Stimulated activated naive B cell treated with anti-CD40 and anti-IgM and Interleukin-4, amounts not matched to agents 10 μg/mL and 1 μg/mL and 100 μg/mL, for 72 hours (primary cell): ENCODE results near the gene FNDC3B.
A peak's percentile ranks its signal among the peaks of the same experiment; 100 is the strongest.

Experiments used
- ATAC-seq, 2 donors: fragments of 150-1000 bp; cut with Tn5 transposase; replicated peaks; 2 replicates each; pipeline ENCODE4 v1.10.0; 2021; ENCODE audit warnings: moderate library complexity in 1 of 2
- DNase-seq: peaks from one replicate; pipeline ENCODE4 v3.0.0; 2021
- H3K27ac Mint-ChIP-seq: one replicate; pipeline ENCODE4 v1.8.0; 2022; ENCODE audit warnings: mild to moderate bottlenecking, mixed read lengths
- H3K27me3 Mint-ChIP-seq, 2 donors: one replicate each; pipeline ENCODE4 v1.8.0; 2022; ENCODE audit warnings: mixed read lengths in 2 of 2
- H3K36me3 Mint-ChIP-seq, 2 donors: one replicate each; pipeline ENCODE4 v1.8.0; 2022; ENCODE audit warnings: mixed read lengths in 2 of 2, mild to moderate bottlenecking in 1 of 2
- H3K4me1 Mint-ChIP-seq, 2 donors: one replicate each; pipeline ENCODE4 v1.8.0; 2022; ENCODE audit warnings: mixed read lengths in 2 of 2, mild to moderate bottlenecking in 1 of 2
- H3K4me3 Mint-ChIP-seq, 2 donors: one replicate each; pipeline ENCODE4 v1.8.0; 2022; ENCODE audit warnings: mild to moderate bottlenecking in 2 of 2, mixed read lengths in 2 of 2, moderate library complexity in 1 of 2
- H3K9me3 Mint-ChIP-seq, 2 donors: one replicate each; pipeline ENCODE4 v1.8.0; 2022; ENCODE audit warnings: mixed read lengths in 2 of 2, mild to moderate bottlenecking in 1 of 2

Gene FNDC3B

DNA sequence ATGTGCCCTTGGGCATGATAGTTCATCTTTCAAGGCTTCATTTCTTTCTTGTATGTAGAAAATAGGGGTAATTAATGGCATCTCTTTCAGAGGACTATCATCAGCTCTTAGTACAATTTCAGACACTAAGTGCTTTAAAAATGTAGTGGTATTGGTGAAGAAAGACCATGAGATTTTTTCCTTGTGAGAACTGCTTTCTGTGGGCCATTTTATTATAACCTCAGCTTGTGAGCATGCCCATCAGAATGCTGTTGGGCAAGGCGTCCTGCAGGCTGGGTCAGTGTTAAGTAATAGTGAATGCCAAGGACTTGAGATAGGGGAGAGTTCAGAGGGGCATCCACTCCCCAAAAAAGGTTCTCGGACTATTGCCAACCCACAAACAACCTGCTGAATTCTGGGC is 221.0 kb downstream of the FNDC3B start:
- H3K9me3 Mint-ChIP-seq: peaks cover 0 to 2% of the 10 kb centered on the region in 2 donors
- peaks cover 13 to 24% of the 10 kb centered on the region in 2 donors for H3K36me3 Mint-ChIP-seq
- no peaks in the 10 kb centered on the region for H3K4me1 Mint-ChIP-seq
- no peaks in the 10 kb centered on the region for H3K27me3 Mint-ChIP-seq
- DNase-seq: no peak
- H3K4me3 Mint-ChIP-seq: no peak overlapping the region
- no peak overlapping the region for H3K27ac Mint-ChIP-seq
- ATAC-seq: no peak

DNA sequence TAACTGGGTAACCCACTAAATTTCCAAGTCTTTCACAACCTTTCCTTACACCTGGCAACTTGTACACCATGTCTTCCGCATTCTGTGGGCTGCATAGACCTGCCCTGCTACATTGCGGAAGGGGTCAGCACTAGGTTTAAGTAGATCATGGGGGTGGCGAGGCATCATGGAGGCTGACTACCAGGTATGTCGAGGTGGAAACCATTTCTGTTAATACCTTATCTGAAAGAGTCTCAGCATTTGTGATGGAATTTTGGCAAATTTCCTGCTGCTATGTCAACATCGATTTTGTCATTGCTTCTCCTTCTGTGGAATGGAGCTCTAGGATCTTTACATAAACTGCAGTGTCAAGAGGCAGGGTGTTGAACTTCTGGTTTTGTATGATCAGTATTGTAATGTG is 221.7 kb downstream of the FNDC3B start:
- ATAC-seq: no peak
- peaks cover 0 to 2% of the 10 kb centered on the region in 2 donors for H3K9me3 Mint-ChIP-seq
- no peak for DNase-seq
- H3K27me3 Mint-ChIP-seq: no peaks in the 10 kb centered on the region
- peaks cover 10 to 20% of the 10 kb centered on the region in 2 donors for H3K36me3 Mint-ChIP-seq
- no peak overlapping the region for H3K27ac Mint-ChIP-seq
- no peak overlapping the region for H3K4me3 Mint-ChIP-seq
- no peaks in the 10 kb centered on the region for H3K4me1 Mint-ChIP-seq

DNA sequence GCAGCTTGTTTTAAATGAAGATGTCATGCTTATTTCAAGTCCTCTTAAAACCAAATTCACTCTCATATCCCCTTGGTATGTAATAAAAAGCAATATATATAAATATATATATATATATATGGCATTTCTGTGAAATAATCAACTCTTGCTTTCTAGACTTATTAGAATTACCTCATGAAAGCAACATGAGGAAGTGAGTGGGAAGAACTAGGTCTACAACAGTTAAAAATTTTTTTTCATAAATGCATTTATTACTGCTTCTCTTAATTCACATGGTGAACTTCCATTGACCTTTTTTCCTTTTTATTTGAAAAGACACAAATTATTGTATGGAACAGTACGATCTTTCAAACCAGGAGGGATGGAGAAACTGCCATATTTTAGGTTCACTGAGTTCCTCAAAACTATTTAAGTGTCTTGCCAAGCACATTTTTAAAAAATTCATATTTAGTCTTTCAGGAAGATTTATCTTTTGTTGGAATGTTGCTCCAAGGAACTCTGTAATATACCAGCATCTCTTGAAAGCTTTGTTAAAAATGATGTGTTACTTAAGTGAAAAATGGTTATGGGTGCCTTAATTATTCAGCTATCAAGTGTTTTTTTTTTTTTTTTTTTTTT is 223.7 kb downstream of the FNDC3B start:
- Mint-ChIP-seq H3K27ac (no peak overlapping the region), H3K27me3 (no peaks in the 10 kb centered on the region), H3K36me3 (peaks cover 9 to 17% of the 10 kb centered on the region in 2 donors), H3K4me1 (no peaks in the 10 kb centered on the region), H3K4me3 (no peak overlapping the region), H3K9me3 (peaks cover 0 to 2% of the 10 kb centered on the region in 2 donors)
- no peak for DNase-seq
- ATAC-seq: no peak

DNA sequence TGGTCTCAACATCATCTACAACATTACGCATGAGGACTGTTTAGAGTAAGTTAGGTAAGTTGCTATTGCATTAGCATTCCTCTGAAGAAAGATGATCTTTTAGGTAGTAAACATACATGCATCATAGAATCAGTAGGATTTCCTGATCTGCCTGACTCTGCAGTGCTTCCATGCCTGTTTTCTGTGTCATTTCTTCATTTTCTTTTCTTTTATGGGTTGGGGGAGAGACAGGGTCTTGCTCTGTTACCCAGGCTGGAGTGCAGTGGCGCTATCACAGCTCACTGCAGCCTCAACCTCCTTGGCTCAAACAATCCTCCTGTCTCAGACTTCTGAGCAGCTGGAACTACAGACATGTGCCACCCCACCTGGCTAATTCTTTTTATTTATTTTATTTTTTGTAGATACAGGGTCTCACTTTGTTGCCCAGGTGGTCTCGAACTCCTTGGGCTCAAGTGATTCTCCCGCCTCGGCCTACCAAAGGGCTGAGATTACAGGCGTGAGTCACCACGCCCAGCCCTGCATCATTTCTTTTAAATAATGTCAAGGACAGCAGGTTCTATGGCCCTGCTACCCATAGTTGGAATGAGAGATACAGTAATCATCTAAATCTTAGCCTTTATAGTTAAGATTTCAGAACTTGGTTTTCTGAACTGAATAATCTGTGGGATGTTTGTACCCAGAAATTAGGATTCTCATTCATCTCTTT is 224.6 kb downstream of the FNDC3B start:
- ATAC-seq (no peak), DNase-seq (no peak)
- H3K36me3 Mint-ChIP-seq: peaks cover 9 to 20% of the 10 kb centered on the region in 2 donors
- H3K4me1 Mint-ChIP-seq: no peaks in the 10 kb centered on the region
- no peak overlapping the region for H3K27ac Mint-ChIP-seq
- H3K4me3 Mint-ChIP-seq: no peak overlapping the region
- no peaks in the 10 kb centered on the region for H3K27me3 Mint-ChIP-seq
- peaks cover 0 to 2% of the 10 kb centered on the region in 2 donors for H3K9me3 Mint-ChIP-seq

GRCh38 chr3:172266103-172266502 is 226.7 kb downstream of the FNDC3B start:
- H3K4me3 Mint-ChIP-seq: no peak overlapping the region
- H3K4me1 Mint-ChIP-seq: peaks cover 8 to 12% of the 10 kb centered on the region in 2 donors
- peaks cover 2 to 4% of the 10 kb centered on the region in 2 donors for H3K9me3 Mint-ChIP-seq
- DNase-seq (no peak), ATAC-seq (no peak)
- no peak overlapping the region for H3K27ac Mint-ChIP-seq
- peaks cover 9 to 21% of the 10 kb centered on the region in 2 donors for H3K36me3 Mint-ChIP-seq
- H3K27me3 Mint-ChIP-seq: no peaks in the 10 kb centered on the region

DNA sequence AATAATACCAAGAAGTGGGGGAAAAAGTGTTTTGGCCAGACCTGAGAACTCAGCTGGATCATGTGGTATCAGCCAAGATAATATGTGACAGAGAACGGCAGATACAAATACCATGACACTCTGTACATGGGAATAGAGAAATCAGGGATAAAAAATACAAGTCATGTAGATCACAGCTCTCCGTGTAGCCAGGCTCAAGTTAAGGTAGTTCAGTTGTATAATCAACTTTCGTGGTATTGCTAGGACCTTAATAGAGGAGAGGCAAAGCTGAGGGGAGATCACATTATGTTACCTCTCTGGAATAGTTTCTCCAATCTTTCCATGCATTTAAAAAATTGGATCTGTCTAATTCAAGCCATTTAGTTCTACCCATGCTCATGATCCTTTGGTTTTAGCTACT is 229.0 kb downstream of the FNDC3B start:
- ATAC-seq: no peak
- Mint-ChIP-seq H3K27ac (no peak overlapping the region), H3K9me3 (peaks cover 0 to 4% of the 10 kb centered on the region in 2 donors), H3K27me3 (no peaks in the 10 kb centered on the region), H3K4me3 (no peak overlapping the region), H3K36me3 (peaks cover 5 to 16% of the 10 kb centered on the region in 2 donors), H3K4me1 (peaks cover 19 to 27% of the 10 kb centered on the region in 2 donors)
- no peak for DNase-seq

DNA sequence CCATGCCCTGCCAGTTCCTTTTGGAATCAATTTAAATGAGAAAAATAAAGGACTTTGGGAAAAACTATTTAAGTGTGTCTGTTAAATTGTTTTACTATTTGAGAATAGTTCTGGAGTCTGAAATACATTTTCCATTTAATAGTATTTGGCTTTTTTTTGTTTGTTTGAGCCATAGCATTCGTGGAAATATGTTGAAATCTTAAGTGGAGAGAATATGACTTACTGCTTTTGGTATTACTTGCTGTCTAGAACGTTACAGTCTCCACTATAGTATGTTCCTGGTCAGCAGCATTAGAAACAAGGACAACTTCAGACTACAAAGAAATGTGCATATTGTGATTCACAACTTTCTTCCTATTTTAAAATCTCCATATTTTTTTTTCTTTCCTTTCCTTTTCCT is 229.5 kb downstream of the FNDC3B start:
- DNase-seq (no peak), ATAC-seq (no peak)

GRCh38 chr3:172270557-172271166 is 231.3 kb downstream of the FNDC3B start:
- peaks cover 10 to 22% of the 10 kb centered on the region in 2 donors for H3K36me3 Mint-ChIP-seq
- H3K27ac Mint-ChIP-seq: no peak overlapping the region
- ATAC-seq (peak; percentile 99), DNase-seq (peak; percentile 9)
- H3K4me3 Mint-ChIP-seq: no peak overlapping the region
- H3K27me3 Mint-ChIP-seq: no peaks in the 10 kb centered on the region
- H3K9me3 Mint-ChIP-seq: peaks cover 0 to 4% of the 10 kb centered on the region in 2 donors
- peaks cover 21 to 27% of the 10 kb centered on the region in 2 donors for H3K4me1 Mint-ChIP-seq

More for the DNA sequence above, 229.5 kb downstream of the FNDC3B start:
- H3K27me3 Mint-ChIP-seq: no peaks in the 10 kb centered on the region
- no peak overlapping the region for H3K4me3 Mint-ChIP-seq
- peaks cover 19 to 27% of the 10 kb centered on the region in 2 donors for H3K4me1 Mint-ChIP-seq
- H3K27ac Mint-ChIP-seq: no peak overlapping the region
- H3K36me3 Mint-ChIP-seq: peaks cover 5 to 16% of the 10 kb centered on the region in 2 donors
- peaks cover 0 to 4% of the 10 kb centered on the region in 2 donors for H3K9me3 Mint-ChIP-seq

- Mint-ChIP-seq H3K36me3 (peaks cover 10 to 21% of the 10 kb centered on the region in 2 donors), H3K27me3 (no peaks in the 10 kb centered on the region), H3K4me1 (peaks cover 21 to 27% of the 10 kb centered on the region in 2 donors), H3K27ac (no peak overlapping the region), H3K4me3 (no peak overlapping the region), H3K9me3 (peaks cover 0 to 4% of the 10 kb centered on the region in 2 donors)
- no peak for DNase-seq
- no peak for ATAC-seq
These were observed 232.1 kb downstream of the FNDC3B start for GRCh38 chr3:172271386-172271976.

GRCh38 chr3:172272698-172273097 is 233.3 kb downstream of the FNDC3B start:
- no peak for DNase-seq
- peaks cover 21 to 27% of the 10 kb centered on the region in 2 donors for H3K4me1 Mint-ChIP-seq
- H3K27ac Mint-ChIP-seq: no peak overlapping the region
- H3K4me3 Mint-ChIP-seq: no peak overlapping the region
- ATAC-seq: no peak
- peaks cover 6 to 14% of the 10 kb centered on the region in 2 donors for H3K36me3 Mint-ChIP-seq
- peaks cover 0 to 4% of the 10 kb centered on the region in 2 donors for H3K9me3 Mint-ChIP-seq
- H3K27me3 Mint-ChIP-seq: no peaks in the 10 kb centered on the region

GRCh38 chr3:172273378-172273777 is 234.0 kb downstream of the FNDC3B start:
- Mint-ChIP-seq H3K4me1 (peaks cover 21 to 27% of the 10 kb centered on the region in 2 donors), H3K4me3 (no peak overlapping the region), H3K9me3 (peaks cover 0 to 4% of the 10 kb centered on the region in 2 donors), H3K36me3 (peaks cover 6 to 11% of the 10 kb centered on the region in 2 donors), H3K27ac (peak overlapping the region; percentile 69), H3K27me3 (no peaks in the 10 kb centered on the region)
- ATAC-seq (no peak), DNase-seq (no peak)

GRCh38 chr3:172274906-172275305 is 235.5 kb downstream of the FNDC3B start:
- DNase-seq (no peak), ATAC-seq (no peak)
- Mint-ChIP-seq H3K27me3 (no peaks in the 10 kb centered on the region), H3K36me3 (peaks cover 6 to 10% of the 10 kb centered on the region in 2 donors), H3K27ac (peak overlapping the region; percentile 52), H3K4me3 (no peak overlapping the region), H3K4me1 (peaks cover 21 to 27% of the 10 kb centered on the region in 2 donors), H3K9me3 (peaks cover 0 to 4% of the 10 kb centered on the region in 2 donors)

DNA sequence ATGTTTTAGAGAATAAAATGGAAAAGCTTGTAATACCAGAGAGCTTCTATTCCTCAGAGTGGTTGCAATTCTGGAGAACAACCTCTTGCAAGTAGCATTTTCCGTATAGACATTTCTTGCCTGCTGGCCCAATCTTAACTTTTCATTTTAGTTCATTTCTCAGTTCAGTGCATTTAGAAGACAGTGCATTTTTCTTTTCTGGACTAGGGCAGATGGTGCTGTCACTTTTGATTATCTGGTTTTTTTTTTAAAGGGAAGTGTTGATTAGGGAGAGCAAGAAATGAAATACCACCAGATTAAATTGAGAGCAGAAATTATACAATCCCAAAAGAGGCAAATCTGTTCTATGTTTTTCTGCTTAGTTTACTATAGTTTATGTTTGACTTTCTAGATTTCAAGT is 236.2 kb downstream of the FNDC3B start:
- Mint-ChIP-seq H3K9me3 (no peaks in the 10 kb centered on the region), H3K27me3 (no peaks in the 10 kb centered on the region), H3K4me3 (no peak overlapping the region), H3K36me3 (peaks cover 6% of the 10 kb centered on the region in 2 donors), H3K27ac (no peak overlapping the region), H3K4me1 (peaks cover 15 to 21% of the 10 kb centered on the region in 2 donors)
- no peak for ATAC-seq
- DNase-seq: no peak

DNA sequence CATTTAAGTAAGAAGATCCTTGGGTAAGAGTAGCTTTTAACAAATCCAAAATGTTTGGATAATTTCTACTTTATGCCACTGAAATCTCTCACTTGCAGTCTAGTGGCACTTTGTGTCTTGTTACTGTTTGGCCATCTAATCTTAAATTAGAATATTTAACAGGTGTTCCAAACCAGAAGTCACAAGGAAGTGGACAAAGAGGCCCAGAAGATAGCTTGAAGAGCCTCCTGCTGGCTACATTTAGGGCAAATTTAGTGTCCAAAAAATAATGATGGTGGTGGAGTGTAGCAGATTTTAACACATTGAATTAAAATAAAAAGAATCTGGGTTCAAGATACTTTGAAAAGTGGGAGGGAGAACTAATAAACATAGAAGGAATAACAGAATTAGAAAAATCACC is 236.7 kb downstream of the FNDC3B start:
- Mint-ChIP-seq H3K4me3 (no peak overlapping the region), H3K27ac (no peak overlapping the region), H3K36me3 (peaks cover 6% of the 10 kb centered on the region in 2 donors), H3K9me3 (no peaks in the 10 kb centered on the region), H3K4me1 (peaks cover 13 to 16% of the 10 kb centered on the region in 2 donors), H3K27me3 (no peaks in the 10 kb centered on the region)
- DNase-seq: no peak
- no peak for ATAC-seq
